Liver (tissue), 9 donors: Measurements from ENCODE around the gene CLASP2. TPM values are rescaled to one million over a fixed set of nuclear protein-coding genes. Genes with fewer than 3 reads are reported as not detected.

Experiments
- DNase-seq: peaks from one replicate; pipeline ENCODE4 v3.0.0-alpha.2; 2017; ENCODE audit warnings: low spot score
- H3K27ac ChIP-seq, 2 donors: one replicate each; pipeline ENCODE4 v1.7.0; 2013; ENCODE audit warnings: inconsistent platforms in 2 of 2, low read length in 2 of 2, control low read depth in 1 of 2, low read depth in 1 of 2, mild to moderate bottlenecking in 1 of 2
- H3K27me3 ChIP-seq, 4 donors: one replicate each; pipeline versions ENCODE4 v1.6.1 to v1.7.0; 2013; ENCODE audit warnings: low read length in 3 of 4, inconsistent platforms in 1 of 4, mild to moderate bottlenecking in 1 of 4, moderate library complexity in 1 of 4; ENCODE audit not compliant: control insufficient read depth in 4 of 4, insufficient read depth in 4 of 4
- H3K36me3 ChIP-seq, 4 donors: one replicate each; pipeline versions ENCODE4 v1.6.1 to v1.7.0; 2013; ENCODE audit warnings: low read length in 3 of 4, mild to moderate bottlenecking in 3 of 4, low read depth in 1 of 4, moderate library complexity in 1 of 4; ENCODE audit not compliant: control insufficient read depth in 4 of 4, insufficient read depth in 3 of 4
- H3K4me1 ChIP-seq, 4 donors: one replicate each; pipeline versions ENCODE4 v1.6.1 to v1.7.0; 2013; ENCODE audit warnings: low read length in 3 of 4, mild to moderate bottlenecking in 3 of 4, moderate library complexity in 1 of 4; ENCODE audit not compliant: control insufficient read depth in 4 of 4, insufficient read depth in 4 of 4
- H3K4me3 ChIP-seq, 3 donors: one replicate each; pipeline versions ENCODE4 v1.6.1 to v1.7.0; 2013; ENCODE audit warnings: low read length in 3 of 3, control low read depth in 1 of 3, low read depth in 1 of 3, mild to moderate bottlenecking in 1 of 3
- H3K9ac ChIP-seq, 2 donors: one replicate each; pipeline ENCODE4 v1.7.0; 2013; ENCODE audit warnings: low read length in 2 of 2, mild to moderate bottlenecking in 2 of 2, moderate library complexity in 2 of 2, control low read depth in 1 of 2, low read depth in 1 of 2
- H3K9me3 ChIP-seq, 4 donors: one replicate each; pipeline versions ENCODE4 v1.6.1 to v1.7.0; 2013; ENCODE audit warnings: low read length in 3 of 4; ENCODE audit not compliant: control insufficient read depth in 4 of 4
- EGR1 ChIP-seq, 2 donors: IDR thresholded peaks; 2 replicates each; pipeline ENCODE4 v1.6.1; 2016 to 2018; ENCODE audit warnings: antibody characterized with exemption in 2 of 2, low read depth in 2 of 2
- FOXA1 ChIP-seq: IDR thresholded peaks from 2 replicates; pipeline ENCODE4 v1.6.1; 2016; ENCODE audit warnings: antibody characterized with exemption
- FOXA2 ChIP-seq: IDR thresholded peaks from 2 replicates; pipeline ENCODE4 v1.6.1; 2016; ENCODE audit warnings: antibody characterized with exemption
- GABPA ChIP-seq, 2 donors: IDR thresholded peaks in 1 of 2; conservative IDR thresholded peaks in 1 of 2; 2 replicates each; pipeline ENCODE4 v1.6.1; 2016; ENCODE audit warnings: antibody characterized with exemption in 2 of 2, mild to moderate bottlenecking in 1 of 2, moderate library complexity in 1 of 2
- HNF4A ChIP-seq, 2 donors: conservative IDR thresholded peaks; 2 replicates each; pipeline ENCODE4 v1.6.1; 2016; ENCODE audit warnings: antibody characterized with exemption in 2 of 2, mild to moderate bottlenecking in 2 of 2
- HNF4G ChIP-seq: IDR thresholded peaks from 2 replicates; pipeline ENCODE4 v1.6.1; 2016; ENCODE audit warnings: antibody characterized with exemption
- JUND ChIP-seq, 2 donors: IDR thresholded peaks; 2 replicates each; pipeline ENCODE4 v1.6.1; 2016; ENCODE audit warnings: antibody characterized with exemption in 2 of 2
- NR2F2 ChIP-seq: IDR thresholded peaks from 2 replicates; pipeline ENCODE4 v1.6.1; 2016; ENCODE audit warnings: antibody characterized with exemption
- RAD21 ChIP-seq, 2 donors: IDR thresholded peaks; 2 replicates each; pipeline ENCODE4 v1.6.1; 2016; ENCODE audit warnings: antibody characterized with exemption in 2 of 2, mild to moderate bottlenecking in 2 of 2
- RXRA ChIP-seq, 2 donors: IDR thresholded peaks; 2 replicates each; pipeline ENCODE4 v1.6.1; 2017 to 2018; ENCODE audit warnings: antibody characterized with exemption in 2 of 2, mild to moderate bottlenecking in 1 of 2
- SP1 ChIP-seq: IDR thresholded peaks from 2 replicates; pipeline ENCODE4 v1.6.1; 2018; ENCODE audit warnings: antibody characterized with exemption, mild to moderate bottlenecking
- TAF1 ChIP-seq: conservative IDR thresholded peaks from 2 replicates; pipeline ENCODE4 v1.6.1; 2016; ENCODE audit warnings: antibody characterized with exemption, mild to moderate bottlenecking
- YY1 ChIP-seq: IDR thresholded peaks from 2 replicates; pipeline ENCODE4 v1.6.1; 2016; ENCODE audit warnings: antibody characterized with exemption, mild to moderate bottlenecking
- WGBS: extraction: QIAGEN DNeasy Blood & Tissue Kit; methylation state at CpG from one replicate; pipeline ENCODE4 v1.1.7; 2013; 5-methylcytosine and 5-hydroxymethylcytosine counted together
- polyA plus RNA-seq, 2 donors: library from polyadenylated mRNA; stranded (reverse) in 1 of 2; unstranded in 1 of 2; fragments of 200-250 nt in 1 of 2; fragments of >200 nt in 1 of 2; fragmentation: Nextera tagmentation in 1 of 2; extraction: Ambion mirVana in 1 of 2; gene quantifications; one replicate each; pipeline versions ENCODE4 v1.2.1 to v1.2.3, GENCODE V29; 2013 to 2015
- total RNA-seq, 2 donors: library from RNA; depleted of rRNA; stranded (reverse); fragments of >200 nt; gene quantifications; one replicate each; pipeline ENCODE4 v1.2.3, GENCODE V29; 2014
- TF ChIP-seq, protein P1 (sequence below): IDR thresholded peaks from 2 replicates; pipeline ENCODE4 v1.6.1; 2016; ENCODE audit warnings: antibody characterized with exemption
- TF ChIP-seq, protein P2 (sequence below): fragments of 150-350 bp; IDR thresholded peaks from 2 replicates; pipeline ENCODE4 v1.5.1; 2017; ENCODE audit warnings: improper control_type of control experiment, low read depth, low read length; ENCODE audit not compliant: missing input control
- TF ChIP-seq, protein P3 (sequence below): IDR thresholded peaks from 2 replicates; pipeline ENCODE4 v1.6.1; 2016; ENCODE audit warnings: antibody characterized with exemption
- donor health status: healthy.
- donor health status: healthy.
- donor health status: healthy.
- donor health status: healthy.
- donor health status: healthy.

The CLASP2 gene
- total and polyA plus RNA-seq, 4 donors = 3.7 to 27.6 (median 17.3) TPM

DNA sequence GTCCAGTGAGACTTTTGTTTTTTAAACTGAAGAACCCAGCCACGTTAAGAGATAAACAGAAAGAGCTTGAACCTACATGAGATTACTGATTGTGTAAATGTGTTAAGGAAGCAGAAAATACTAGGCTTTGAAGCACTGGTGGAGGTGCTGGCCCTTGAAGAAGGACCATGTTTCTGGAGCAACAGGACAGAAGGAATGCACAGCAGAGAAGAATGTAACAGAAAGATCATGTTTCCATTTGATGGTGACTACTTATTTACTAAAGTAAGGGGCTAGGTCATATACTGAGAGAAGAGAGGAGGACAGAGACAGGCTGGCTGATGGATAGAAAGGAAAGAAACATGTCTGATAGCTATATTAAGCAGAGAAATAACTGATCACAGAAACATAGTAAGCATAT is 88.8 kb downstream of the CLASP2 start:
- no peak for TF ChIP-seq YY1
- TF ChIP-seq HNF4G = no peak
- no peak for TF ChIP-seq EGR1 (IDR thresholded peaks at IDR 0.05; ENCODE audit: low read depth in 2 of 2)
- no peak for TF ChIP-seq JUND (IDR thresholded peaks at IDR 0.05)
- TF ChIP-seq, protein P1, sequence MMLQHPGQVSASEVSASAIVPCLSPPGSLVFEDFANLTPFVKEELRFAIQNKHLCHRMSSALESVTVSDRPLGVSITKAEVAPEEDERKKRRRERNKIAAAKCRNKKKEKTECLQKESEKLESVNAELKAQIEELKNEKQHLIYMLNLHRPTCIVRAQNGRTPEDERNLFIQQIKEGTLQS = no peak
- TF ChIP-seq RAD21 (IDR thresholded peaks at IDR 0.05) = no peak
- TF ChIP-seq GABPA (IDR thresholded peaks at IDR 0.05 in 1 of 2, conservative IDR thresholded peaks at IDR 0.05 in 1 of 2) = no peak
- no peak for TF ChIP-seq HNF4A (conservative IDR thresholded peaks at IDR 0.05)
- no peak overlapping the region for H3K27ac ChIP-seq
- no peak overlapping the region for H3K9ac ChIP-seq
- no peak for DNase-seq
- H3K27me3 ChIP-seq = no peaks in the 10 kb centered on the region
- H3K9me3 ChIP-seq = no peaks in the 10 kb centered on the region
- WGBS = 85% methylated on average over 1 of the region's 1 CpG
- no peak overlapping the region for H3K4me3 ChIP-seq
- no peaks in the 10 kb centered on the region for H3K36me3 ChIP-seq
- no peaks in the 10 kb centered on the region for H3K4me1 ChIP-seq

DNA sequence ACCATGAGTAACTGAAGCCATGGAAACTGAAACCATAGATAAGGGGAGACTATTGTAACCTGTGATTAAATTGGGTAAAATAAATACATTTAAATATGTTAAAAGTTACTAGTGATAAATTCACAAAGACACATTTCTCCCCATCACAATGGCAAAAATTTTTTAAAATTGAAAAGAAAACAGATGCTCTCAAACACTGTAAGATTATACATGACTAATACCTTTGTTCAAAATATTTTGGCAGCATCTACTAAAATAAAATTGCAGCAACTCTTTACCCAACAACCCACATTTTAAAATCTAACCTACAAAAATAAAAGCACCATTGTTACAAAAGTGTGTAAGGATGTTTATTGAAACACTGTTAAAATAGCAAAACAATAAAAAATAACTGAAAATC is 93.3 kb downstream of the CLASP2 start:
- Histone ChIP-seq H3K4me1 (peaks cover 0 to 1% (median 0%) of the 10 kb centered on the region in 4 donors), H3K9ac (no peak overlapping the region), H3K36me3 (peaks cover 0 to 3% (median 1%) of the 10 kb centered on the region in 4 donors), H3K9me3 (no peaks in the 10 kb centered on the region), H3K27ac (no peak overlapping the region), H3K4me3 (no peak overlapping the region), H3K27me3 (no peaks in the 10 kb centered on the region)
- no peak for DNase-seq
- TF ChIP-seq EGR1 (IDR thresholded peaks at IDR 0.05; ENCODE audit: low read depth in 2 of 2) (no peak), NR2F2 (no peak), HNF4G (no peak), RAD21 (IDR thresholded peaks at IDR 0.05) (no peak), FOXA2 (no peak), HNF4A (conservative IDR thresholded peaks at IDR 0.05) (no peak), RXRA (IDR thresholded peaks at IDR 0.05) (no peak)
- TF ChIP-seq, protein P2, sequence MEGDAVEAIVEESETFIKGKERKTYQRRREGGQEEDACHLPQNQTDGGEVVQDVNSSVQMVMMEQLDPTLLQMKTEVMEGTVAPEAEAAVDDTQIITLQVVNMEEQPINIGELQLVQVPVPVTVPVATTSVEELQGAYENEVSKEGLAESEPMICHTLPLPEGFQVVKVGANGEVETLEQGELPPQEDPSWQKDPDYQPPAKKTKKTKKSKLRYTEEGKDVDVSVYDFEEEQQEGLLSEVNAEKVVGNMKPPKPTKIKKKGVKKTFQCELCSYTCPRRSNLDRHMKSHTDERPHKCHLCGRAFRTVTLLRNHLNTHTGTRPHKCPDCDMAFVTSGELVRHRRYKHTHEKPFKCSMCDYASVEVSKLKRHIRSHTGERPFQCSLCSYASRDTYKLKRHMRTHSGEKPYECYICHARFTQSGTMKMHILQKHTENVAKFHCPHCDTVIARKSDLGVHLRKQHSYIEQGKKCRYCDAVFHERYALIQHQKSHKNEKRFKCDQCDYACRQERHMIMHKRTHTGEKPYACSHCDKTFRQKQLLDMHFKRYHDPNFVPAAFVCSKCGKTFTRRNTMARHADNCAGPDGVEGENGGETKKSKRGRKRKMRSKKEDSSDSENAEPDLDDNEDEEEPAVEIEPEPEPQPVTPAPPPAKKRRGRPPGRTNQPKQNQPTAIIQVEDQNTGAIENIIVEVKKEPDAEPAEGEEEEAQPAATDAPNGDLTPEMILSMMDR = no peak
- TF ChIP-seq, protein P3, sequence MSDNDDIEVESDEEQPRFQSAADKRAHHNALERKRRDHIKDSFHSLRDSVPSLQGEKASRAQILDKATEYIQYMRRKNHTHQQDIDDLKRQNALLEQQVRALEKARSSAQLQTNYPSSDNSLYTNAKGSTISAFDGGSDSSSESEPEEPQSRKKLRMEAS = no peak

DNA sequence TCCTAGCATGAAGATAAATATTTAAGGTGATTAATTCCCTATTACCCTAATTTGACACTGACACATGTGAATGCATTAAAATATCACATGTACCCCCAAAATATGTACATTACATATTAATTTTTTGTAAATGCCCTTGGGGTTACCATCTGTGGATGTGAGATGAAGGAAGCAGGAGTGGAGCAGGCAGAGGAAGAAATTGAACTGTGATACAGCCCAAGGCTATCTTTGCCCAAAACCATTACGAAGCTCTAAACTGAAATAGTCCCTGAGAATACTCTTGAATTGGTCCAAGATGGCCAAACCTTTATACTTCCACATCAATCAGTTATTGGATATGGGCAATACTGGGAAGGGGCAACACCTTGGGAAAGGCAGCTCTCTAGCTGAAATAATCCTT is 105.0 kb downstream of the CLASP2 start:
- peaks cover 0 to 2% (median 0%) of the 10 kb centered on the region in 4 donors for H3K36me3 ChIP-seq
- WGBS = 95% methylated on average over 1 of the region's 1 CpG
- no peak for TF ChIP-seq HNF4A (conservative IDR thresholded peaks at IDR 0.05)
- no peak for TF ChIP-seq SP1
- TF ChIP-seq, protein P3 = no peak
- no peak for TF ChIP-seq RAD21 (IDR thresholded peaks at IDR 0.05)
- no peak for TF ChIP-seq RXRA (IDR thresholded peaks at IDR 0.05)
- TF ChIP-seq, protein P1 = no peak
- TF ChIP-seq TAF1 = no peak
- no peak for TF ChIP-seq NR2F2
- no peak for TF ChIP-seq HNF4G
- no peak for TF ChIP-seq FOXA1
- no peaks in the 10 kb centered on the region for H3K27me3 ChIP-seq
- H3K9ac ChIP-seq = no peak overlapping the region
- no peaks in the 10 kb centered on the region for H3K9me3 ChIP-seq
- H3K4me1 ChIP-seq = no peaks in the 10 kb centered on the region
- no peak overlapping the region for H3K4me3 ChIP-seq
- no peak for DNase-seq
- no peak overlapping the region for H3K27ac ChIP-seq
